GM19193 (cell line): Measurements from ENCODE around the gene AGPAT3.

Experiments used
- POLR2A ChIP-seq: IDR thresholded peaks from 4 replicates; pipeline ENCODE4 v1.6.1; 2011; ENCODE audit not compliant: insufficient read depth, insufficient read length; ENCODE audit errors: extremely low read depth

Gene AGPAT3

DNA sequence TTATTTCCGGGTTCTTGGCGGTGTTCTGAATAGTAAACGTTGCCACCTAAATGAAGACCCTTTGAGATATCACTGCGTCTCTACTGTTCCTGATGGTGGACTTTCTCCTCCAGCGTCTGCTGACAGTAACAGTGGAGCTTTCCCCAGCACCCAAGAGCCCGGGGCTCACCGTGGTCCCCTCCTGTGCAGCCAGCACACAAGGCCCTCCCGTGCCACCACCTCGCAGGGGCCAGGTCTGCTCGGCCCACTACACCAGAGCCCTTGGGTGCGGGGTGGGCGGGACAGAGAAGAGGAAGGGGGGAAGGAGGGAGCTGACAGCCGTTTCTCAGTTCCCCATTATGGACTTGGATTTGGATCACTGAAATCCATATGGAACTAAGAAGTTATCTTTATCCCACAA lies 85.9 kb downstream of the AGPAT3 start:
- TF ChIP-seq POLR2A, result no peak

DNA sequence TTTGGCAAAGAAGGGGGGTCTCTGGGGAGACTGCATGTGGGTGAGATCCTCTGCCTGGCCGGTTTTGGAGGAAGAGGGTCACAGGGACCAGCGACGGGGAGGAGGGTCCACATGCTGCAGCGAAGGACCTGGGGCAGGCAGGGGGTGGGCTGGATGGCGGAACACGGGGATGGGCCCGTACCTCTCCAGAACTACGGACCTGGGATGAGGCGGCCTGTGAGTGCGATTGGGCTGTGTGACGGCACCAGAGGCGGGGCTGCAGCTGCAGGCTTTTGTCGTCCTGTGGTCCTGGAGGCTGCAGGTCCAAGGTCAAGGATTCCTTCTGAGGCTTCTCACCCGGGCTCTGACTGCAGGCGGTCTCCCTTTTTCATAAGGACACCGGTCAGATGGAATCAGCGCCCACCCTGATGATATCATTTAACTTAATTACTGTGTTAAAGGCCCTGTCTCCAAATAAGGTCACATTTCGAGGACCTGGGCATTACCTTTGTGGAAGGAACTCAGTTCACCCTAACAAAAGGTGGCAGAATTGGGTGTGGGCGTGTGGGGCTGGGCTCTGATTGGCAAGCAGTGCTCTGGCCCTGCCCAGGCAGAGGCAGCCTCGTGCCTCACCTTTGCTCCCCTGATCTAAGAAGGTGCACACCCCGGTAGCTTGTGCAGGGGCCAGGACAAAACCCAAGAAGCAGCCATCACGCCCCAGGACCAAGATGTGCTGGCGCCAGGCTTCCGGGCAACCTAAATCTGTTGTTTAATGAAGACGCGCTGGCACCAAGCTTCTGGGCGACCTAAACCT lies 87.1 kb downstream of the AGPAT3 start:
- no peak for TF ChIP-seq POLR2A

DNA sequence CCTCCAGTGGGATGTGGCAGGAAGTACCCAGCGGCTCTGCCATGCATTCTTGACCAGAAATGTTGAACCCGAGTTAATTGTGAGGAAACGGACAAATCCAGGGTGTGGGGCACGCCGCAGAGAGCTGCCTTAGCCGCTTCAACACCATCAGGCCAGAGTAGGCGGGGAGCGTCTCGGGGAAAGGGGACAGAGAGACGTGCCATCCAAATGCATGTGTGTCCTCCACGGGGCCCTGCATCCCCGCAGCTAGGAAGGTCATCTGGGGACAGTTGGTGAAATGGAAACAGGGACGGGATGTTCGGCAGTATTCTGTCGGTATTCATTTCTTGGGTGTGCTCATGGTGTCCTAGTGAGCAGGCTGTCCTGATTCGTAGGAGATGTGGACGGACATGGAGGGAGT lies 88.0 kb downstream of the AGPAT3 start:
- no peak for TF ChIP-seq POLR2A

DNA sequence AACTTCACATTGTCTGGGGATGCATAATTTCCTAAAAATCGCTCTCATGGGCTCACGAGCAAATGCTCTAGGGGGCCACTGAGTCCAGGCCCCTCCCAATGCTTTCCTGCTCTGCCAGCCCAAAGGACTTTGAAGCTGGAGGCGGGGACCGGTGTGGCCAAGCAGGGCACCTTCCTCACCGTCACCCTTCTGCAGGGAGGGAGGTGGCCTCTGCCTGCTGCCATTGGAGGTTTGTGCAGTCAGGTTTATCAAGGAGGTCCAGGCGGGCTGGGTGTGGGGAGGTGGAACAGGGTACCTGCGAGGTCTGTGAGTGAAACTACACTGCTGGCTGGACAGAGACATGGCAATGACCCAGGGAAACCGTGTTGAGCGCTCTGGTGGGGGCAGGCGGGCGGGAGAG lies 89.0 kb downstream of the AGPAT3 start:
- no peak for TF ChIP-seq POLR2A

DNA sequence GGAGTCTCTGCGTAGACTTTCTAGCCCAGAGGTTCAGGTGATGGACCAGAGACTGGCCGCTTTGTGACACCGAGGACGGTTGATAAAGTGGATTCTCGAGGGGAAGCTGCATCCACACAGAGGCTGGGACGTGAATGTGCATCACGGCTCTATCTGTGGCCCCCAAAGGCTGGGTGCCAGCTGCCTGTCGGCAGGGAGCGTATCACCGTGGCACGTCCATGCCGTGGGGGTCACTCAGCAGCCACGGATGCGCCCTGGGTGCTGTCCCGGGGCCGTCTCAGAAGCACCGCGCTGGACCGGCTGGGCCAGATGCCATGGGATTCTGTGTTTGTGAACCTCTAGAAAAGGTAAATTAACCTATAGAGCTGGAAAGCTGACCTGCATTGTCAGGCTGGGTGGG lies 89.9 kb downstream of the AGPAT3 start:
- TF ChIP-seq POLR2A, result no peak

DNA sequence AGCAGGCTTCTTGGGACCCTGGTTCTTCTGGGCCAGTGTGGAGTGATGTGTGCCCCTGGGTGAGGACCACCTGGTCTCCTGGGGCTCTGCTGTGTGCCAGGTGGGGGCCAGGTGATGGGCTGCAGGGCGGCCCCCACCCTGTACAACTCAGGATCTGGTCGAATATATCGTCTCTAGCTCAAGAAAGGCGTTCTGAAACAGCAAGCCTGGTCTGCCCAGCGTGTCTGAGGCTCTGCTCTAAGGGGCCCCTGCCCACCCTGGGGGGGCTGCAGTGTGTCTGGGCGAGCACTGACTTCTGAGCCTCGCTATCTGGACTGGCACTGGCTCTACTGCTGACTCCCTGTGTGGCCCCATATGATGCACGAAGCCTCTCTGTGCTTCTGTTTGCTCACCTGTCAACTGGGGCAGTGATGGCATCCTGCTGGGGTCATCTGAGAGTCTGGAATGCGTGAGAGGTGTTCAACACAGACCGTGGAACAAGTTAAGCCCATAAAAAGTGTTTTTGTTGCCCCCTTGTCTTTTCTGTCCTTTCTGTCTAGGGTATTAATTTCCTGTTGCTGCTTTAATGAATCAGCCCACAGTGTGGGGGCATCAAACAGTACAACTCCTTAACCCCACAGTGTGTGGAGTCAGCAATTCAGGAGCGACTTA lies 91.1 kb downstream of the AGPAT3 start:
- no peak for TF ChIP-seq POLR2A

DNA sequence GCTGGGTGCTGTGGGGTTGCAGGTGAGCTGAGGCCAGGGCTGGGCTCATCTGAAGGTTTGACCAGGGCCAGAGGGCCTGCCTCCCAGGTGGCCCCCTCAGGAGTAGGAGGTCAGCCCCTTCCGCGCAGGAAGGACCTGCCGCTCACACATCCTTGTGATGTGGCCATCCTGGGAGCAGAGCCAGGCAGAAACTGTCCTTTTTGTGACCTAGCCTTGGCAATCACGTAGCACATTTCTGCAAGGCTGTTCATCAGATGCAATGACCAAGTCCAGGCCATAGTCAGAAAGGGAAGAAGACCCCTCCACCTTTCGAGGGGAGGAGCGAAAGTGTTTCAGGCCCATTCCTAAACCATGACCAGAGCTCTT lies 91.6 kb downstream of the AGPAT3 start:
- TF ChIP-seq POLR2A, result no peak

DNA sequence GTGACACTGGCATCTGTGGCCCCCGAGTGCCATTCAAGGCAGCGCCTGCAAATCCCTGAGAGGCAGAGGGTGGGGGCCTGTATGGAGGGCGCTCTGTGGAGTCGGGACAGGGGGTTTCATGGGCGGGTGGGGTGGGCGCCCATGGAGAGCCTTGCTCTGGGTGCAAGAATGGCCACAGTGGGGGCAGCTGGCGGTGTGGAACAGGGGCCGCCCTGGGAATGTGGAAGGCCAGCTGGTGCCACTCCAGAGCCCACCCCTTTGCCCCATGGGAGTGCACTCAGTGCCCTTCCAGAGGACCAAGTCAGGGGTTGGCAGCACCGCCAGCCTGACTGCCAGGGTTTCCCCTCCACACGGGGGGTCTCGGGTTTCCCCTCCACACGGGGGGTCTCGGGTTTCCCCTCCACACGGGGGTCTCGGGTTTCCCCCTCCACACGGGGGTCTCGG lies 92.1 kb downstream of the AGPAT3 start:
- TF ChIP-seq POLR2A, result no peak

DNA sequence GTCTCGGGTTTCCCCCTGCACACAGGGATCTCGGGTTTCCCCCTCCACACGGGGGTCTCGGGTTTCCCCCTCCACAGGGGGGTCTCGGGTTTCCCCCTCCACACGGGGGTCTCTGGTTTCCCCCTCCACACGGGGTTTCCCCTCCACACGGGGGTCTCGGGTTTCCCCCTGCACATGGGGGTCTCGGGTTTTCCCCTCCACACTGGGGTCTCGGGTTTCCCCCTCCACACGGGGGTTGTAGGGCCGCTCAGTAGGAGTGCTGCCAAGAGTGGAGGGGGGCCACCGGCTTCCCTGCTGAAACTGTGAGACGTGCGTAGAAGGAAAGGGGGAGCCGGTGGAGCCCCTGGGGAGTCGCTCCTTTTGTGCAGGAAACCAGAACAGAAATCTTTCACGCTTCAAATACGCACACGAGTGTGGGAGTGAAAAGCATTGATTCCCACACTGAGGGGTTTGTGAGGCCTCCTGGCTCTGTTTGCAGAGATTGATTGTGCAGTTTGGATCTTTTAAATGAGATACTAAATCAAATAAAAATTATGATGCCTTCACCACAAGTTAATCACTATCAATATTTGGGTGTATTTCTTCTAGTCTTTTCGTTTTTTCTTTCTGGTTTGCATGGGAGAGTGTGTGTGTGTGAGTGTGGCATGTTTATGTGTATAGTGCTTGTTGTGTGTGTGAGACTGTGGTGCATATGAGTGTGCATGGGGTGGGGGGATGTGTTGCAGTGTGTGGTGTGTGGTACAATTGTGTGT lies 92.8 kb downstream of the AGPAT3 start:
- TF ChIP-seq POLR2A, result no peak

DNA sequence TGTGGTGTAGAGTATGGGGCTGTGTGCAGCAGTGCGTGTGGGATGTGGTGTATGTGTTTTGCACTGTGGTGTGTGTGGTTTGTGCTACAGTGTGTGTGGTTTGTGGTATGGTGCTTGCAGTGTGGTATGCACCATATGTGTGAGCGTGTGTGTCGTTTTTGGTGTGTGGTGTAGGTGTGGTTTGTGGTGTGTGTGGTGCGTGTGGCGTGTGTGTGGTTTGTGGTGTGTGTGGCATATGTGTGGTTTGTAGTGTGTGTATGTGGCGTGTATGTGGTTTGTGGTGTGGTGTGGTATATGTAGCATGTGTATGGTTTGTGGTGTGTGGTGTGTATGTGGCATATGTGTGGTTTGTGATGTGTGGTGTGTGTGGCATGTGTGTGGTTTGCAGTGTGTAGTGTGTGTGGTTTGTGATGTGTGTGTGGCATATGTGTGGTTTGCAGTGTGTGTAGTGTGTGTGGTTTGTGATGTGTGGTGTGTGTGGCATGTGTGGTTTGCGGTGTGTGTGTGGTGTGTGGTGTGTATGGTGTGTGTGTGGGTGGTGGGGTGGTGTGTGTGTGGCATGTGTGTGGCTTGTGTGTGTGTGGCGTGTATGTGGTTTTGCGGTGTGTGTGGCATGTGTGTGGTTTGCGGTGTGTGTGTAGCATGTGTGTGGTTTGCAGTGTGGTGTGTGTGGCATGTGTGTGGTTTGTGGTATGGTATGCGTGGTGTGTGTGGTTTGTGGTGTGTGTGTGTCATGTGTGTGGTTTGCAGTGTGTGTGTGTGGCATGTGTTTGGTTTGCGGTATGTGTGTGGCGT lies 93.5 kb downstream of the AGPAT3 start:
- TF ChIP-seq POLR2A, result peak; percentile 15

DNA sequence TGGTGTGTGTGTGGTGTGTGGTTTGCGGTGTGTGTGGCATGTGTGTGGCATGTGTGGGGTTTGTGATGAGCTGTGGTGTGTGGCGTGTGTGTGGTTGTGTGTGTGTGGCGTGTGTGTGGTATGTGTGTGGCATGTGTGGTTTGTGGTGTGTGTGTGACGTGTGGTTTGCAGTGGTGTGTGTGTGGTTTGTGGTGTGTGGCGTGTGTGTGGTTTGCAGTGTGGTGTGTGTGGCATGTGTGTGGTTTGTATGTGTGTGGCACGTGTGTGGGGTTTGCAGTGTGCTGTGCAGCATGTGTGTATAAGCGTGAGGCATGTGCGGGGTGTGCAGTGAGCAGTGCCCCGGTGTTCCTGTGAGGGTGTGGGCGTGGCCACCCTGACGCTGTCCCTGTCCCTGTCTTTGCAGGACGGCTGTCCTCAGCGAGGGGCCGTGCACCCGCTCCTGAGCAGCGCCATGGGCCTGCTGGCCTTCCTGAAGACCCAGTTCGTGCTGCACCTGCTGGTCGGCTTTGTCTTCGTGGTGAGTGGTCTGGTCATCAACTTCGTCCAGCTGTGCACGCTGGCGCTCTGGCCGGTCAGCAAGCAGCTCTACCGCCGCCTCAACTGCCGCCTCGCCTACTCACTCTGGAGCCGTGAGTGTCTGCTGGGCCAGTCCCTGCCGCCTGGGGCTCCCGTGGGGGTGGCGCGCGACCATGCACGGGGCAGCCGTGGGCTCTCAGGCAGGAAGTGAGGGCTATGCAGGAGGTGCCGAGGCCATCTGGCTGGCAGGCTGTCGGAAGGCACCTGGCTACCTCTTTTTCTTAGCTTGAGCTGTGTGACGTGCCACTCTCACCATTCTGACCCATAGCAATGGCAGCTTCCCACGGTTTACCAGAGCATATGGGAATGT lies 94.5 kb downstream of the AGPAT3 start:
- no peak for TF ChIP-seq POLR2A

DNA sequence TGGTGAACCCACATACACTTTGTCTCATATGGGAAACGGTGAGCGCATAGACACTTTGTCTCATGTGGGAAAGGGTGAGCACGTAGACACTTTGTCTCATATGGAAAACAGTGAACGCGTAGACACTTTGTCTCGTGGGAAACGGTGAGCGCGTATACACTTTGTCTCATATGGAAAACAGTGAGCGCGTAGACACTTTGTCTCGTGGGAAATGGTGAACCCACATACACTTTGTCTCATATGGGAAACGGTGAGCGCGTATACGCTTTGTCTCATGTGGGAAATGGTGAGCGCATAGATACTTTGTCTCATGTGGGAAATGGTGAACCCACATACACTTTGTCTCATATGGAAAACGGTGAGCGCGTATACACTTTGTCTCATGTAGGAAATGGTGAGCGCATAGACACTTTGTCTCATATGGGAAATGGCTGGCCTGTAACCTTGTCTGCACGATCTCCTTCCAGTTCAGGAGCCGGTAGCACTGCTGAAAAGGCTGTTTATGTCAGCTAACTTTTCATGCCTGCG lies 96.4 kb downstream of the AGPAT3 start:
- no peak for TF ChIP-seq POLR2A

DNA sequence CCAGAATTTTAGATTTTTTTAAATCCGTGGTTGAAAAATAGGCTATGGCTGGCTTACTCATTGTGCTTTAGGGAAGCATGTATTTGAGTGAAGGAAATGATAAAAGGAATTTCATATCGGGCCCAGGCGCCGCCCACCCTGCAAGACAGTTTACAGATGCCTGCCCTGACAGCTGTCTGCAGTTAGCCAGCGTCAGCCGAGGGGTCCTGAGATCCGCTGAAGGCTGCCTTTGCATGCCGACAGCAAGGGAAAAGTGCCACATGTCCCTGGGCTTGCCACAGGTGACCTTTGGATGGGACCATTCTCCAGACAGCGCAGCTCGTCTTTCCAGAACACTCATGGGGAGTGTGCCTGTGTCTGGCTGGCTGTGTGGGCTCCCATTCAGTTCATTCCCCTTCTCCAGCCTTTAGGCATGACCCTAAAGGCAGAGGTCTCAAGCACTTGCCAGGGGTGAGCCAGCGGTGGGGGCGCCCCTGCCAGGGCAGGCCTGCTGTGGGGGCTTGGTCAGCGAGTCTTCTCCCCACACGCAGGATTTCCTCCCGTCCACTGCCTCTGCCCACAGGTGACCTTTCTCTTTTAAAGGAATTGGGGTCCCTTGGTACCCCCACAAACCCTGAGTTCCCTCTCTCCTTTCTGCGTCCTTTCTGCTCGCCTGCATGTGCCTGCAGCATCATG lies 101.0 kb downstream of the AGPAT3 start:
- TF ChIP-seq POLR2A, result no peak
